Measurements from ENCODE around the gene CCDC83. TPM values are rescaled to one million over a fixed set of nuclear protein-coding genes. Genes with fewer than 3 reads are reported as not detected.

The CCDC83 gene
- total RNA-seq, 1 experiment from 2014 or later, result not detected

- no peak overlapping the region for H3K4me3 Mint-ChIP-seq (ENCODE audit: unreplicated experiment)
- no peaks in the 10 kb centered on the region for H3K27me3 Mint-ChIP-seq (ENCODE audit: insufficient read depth, unreplicated experiment)
- Histone ChIP-seq H3K27me3 (replicated peaks; ENCODE audit: control insufficient read depth, insufficient read depth, low read length) (no peaks in the 10 kb centered on the region), H3K4me3 (ENCODE audit: low read depth, low read length) (no peak overlapping the region), H3K36me3 (ENCODE audit: control insufficient read depth, insufficient read depth, low read length) (no peaks in the 10 kb centered on the region), H3K4me1 (peaks cover 14% of the 10 kb centered on the region; the same call in 1 of the 2 replicates), H3K9me3 (peaks cover 5% of the 10 kb centered on the region; the same call in 1 of the 2 replicates)
- peaks cover 9% of the 10 kb centered on the region for H3K9me3 Mint-ChIP-seq (ENCODE audit: unreplicated experiment)
- TF ChIP-seq, protein P1, sequence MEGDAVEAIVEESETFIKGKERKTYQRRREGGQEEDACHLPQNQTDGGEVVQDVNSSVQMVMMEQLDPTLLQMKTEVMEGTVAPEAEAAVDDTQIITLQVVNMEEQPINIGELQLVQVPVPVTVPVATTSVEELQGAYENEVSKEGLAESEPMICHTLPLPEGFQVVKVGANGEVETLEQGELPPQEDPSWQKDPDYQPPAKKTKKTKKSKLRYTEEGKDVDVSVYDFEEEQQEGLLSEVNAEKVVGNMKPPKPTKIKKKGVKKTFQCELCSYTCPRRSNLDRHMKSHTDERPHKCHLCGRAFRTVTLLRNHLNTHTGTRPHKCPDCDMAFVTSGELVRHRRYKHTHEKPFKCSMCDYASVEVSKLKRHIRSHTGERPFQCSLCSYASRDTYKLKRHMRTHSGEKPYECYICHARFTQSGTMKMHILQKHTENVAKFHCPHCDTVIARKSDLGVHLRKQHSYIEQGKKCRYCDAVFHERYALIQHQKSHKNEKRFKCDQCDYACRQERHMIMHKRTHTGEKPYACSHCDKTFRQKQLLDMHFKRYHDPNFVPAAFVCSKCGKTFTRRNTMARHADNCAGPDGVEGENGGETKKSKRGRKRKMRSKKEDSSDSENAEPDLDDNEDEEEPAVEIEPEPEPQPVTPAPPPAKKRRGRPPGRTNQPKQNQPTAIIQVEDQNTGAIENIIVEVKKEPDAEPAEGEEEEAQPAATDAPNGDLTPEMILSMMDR (IDR thresholded peaks at IDR 0.05; ENCODE audit: insufficient read depth in 1 of 2, low read depth in 1 of 2, low read length in 1 of 2, severe bottlenecking in 1 of 2, unreplicated experiment in 1 of 2), result no peak
- no peak overlapping the region for H3K27ac Mint-ChIP-seq (ENCODE audit: unreplicated experiment)
- DNase-seq, result peak; percentile 62 to 68
- ChIA-PET CTCF (interaction anchor here (1.4 kb wide), 1 partner anchor 35 kb away, joined by 3 read pairs; no protein-coding TSS in a partner anchor), POLR2A (interaction anchor here (0.5 kb wide), 1 partner anchor 439 kb away, joined by 6 read pairs; no protein-coding TSS in a partner anchor)
- BruUV-seq (replicated peaks), result no TSS peak
- H3K4me1 Mint-ChIP-seq (ENCODE audit: low read depth, unreplicated experiment), result peaks cover 14% of the 10 kb centered on the region
- intact Hi-C loops (cut with micrococcal nuclease; ENCODE audit: unreplicated experiment), result loop anchor here (2.0 kb wide), 2 partner anchors 14 to 34 kb away; partner anchors contain the start of gene SYTL2
- H3K36me3 Mint-ChIP-seq (ENCODE audit: insufficient read depth, unreplicated experiment), result peaks cover 8% of the 10 kb centered on the region
Observed at GRCh38 chr11:85844439-85845123, 10.6 kb upstream of the CCDC83 start.

DNA sequence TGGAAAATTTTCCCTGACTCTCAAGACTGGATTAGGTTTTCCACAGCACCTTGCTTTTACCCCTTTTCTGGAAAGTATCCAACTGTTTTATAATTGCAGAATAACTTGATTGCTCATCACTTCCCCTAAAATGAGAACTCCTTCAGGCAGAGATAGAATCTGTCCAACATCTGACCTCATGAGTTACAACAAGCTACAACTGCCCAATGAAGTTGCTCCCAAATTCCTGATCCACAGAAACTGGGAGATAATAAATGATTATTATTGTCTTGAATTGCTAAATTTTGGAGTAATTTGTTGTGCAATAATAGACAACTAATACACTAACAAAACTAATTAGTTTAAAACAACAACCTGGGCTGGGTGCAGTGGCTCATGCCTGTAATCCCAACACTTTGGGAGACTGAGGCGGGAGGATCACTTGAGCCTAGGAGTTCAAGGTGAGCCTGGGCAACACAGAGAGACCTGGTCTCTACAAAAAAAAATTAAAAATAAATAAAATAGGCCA lies 10.0 kb upstream of the CCDC83 start:
- peaks cover 5% of the 10 kb centered on the region; the same call in 1 of the 2 replicates for H3K9me3 ChIP-seq
- no peak overlapping the region for H3K27ac Mint-ChIP-seq (ENCODE audit: unreplicated experiment)
- BruUV-seq (replicated peaks), result no TSS peak
- peaks cover 9% of the 10 kb centered on the region for H3K9me3 Mint-ChIP-seq (ENCODE audit: unreplicated experiment)
- H3K27me3 ChIP-seq (replicated peaks; ENCODE audit: control insufficient read depth, insufficient read depth, low read length), result no peaks in the 10 kb centered on the region
- H3K4me3 Mint-ChIP-seq (ENCODE audit: unreplicated experiment), result no peak overlapping the region
- peaks cover 14% of the 10 kb centered on the region for H3K4me1 Mint-ChIP-seq (ENCODE audit: low read depth, unreplicated experiment)
- peaks cover 14% of the 10 kb centered on the region; the same call in 1 of the 2 replicates for H3K4me1 ChIP-seq
- H3K36me3 Mint-ChIP-seq (ENCODE audit: insufficient read depth, unreplicated experiment), result peaks cover 11% of the 10 kb centered on the region
- no peaks in the 10 kb centered on the region for H3K27me3 Mint-ChIP-seq (ENCODE audit: insufficient read depth, unreplicated experiment)
- H3K4me3 ChIP-seq (ENCODE audit: low read depth, low read length), result no peak overlapping the region
- ChIA-PET CTCF (no interaction called here), POLR2A (interaction anchor here (0.5 kb wide), 1 partner anchor 439 kb away, joined by 6 read pairs; no protein-coding TSS in a partner anchor)
- H3K36me3 ChIP-seq (ENCODE audit: control insufficient read depth, insufficient read depth, low read length), result no peaks in the 10 kb centered on the region
- TF ChIP-seq, protein P1 (IDR thresholded peaks at IDR 0.05; ENCODE audit: insufficient read depth in 1 of 2, low read depth in 1 of 2, low read length in 1 of 2, severe bottlenecking in 1 of 2, unreplicated experiment in 1 of 2), result no peak
- no peak for DNase-seq
- intact Hi-C loops (cut with micrococcal nuclease; ENCODE audit: unreplicated experiment), result loop anchor here (2.0 kb wide), 2 partner anchors 14 to 34 kb away; partner anchors contain the start of gene SYTL2

GRCh38 chr11:85847436-85847835 lies 7.7 kb upstream of the CCDC83 start:
- H3K4me1 Mint-ChIP-seq (ENCODE audit: low read depth, unreplicated experiment), result peaks cover 14% of the 10 kb centered on the region
- no peak overlapping the region for H3K27ac Mint-ChIP-seq (ENCODE audit: unreplicated experiment)
- intact Hi-C loops (cut with micrococcal nuclease; ENCODE audit: unreplicated experiment), result no loop called here
- peaks cover 9% of the 10 kb centered on the region for H3K9me3 Mint-ChIP-seq (ENCODE audit: unreplicated experiment)
- POLR2A ChIA-PET, result no interaction called here
- no peak overlapping the region for H3K4me3 ChIP-seq (ENCODE audit: low read depth, low read length)
- peaks cover 9% of the 10 kb centered on the region; the same call in 1 of the 2 replicates for H3K9me3 ChIP-seq
- H3K4me1 ChIP-seq, result peaks cover 14% of the 10 kb centered on the region; the same call in 1 of the 2 replicates
- BruUV-seq (replicated peaks), result no TSS peak
- DNase-seq, result no peak
- no peak overlapping the region for H3K4me3 Mint-ChIP-seq (ENCODE audit: unreplicated experiment)
- no peaks in the 10 kb centered on the region for H3K27me3 Mint-ChIP-seq (ENCODE audit: insufficient read depth, unreplicated experiment)
- H3K27me3 ChIP-seq (replicated peaks; ENCODE audit: control insufficient read depth, insufficient read depth, low read length), result no peaks in the 10 kb centered on the region
- TF ChIP-seq, protein P1 (IDR thresholded peaks at IDR 0.05; ENCODE audit: insufficient read depth in 1 of 2, low read depth in 1 of 2, low read length in 1 of 2, severe bottlenecking in 1 of 2, unreplicated experiment in 1 of 2), result no peak
- CTCF ChIA-PET, result interaction anchor here (0.7 kb wide), 1 partner anchor 148 kb away, joined by 4 read pairs; no protein-coding TSS in a partner anchor
- peaks cover 23% of the 10 kb centered on the region for H3K36me3 Mint-ChIP-seq (ENCODE audit: insufficient read depth, unreplicated experiment)
- peaks cover 2% of the 10 kb centered on the region; the same call in 1 of the 2 replicates for H3K36me3 ChIP-seq (ENCODE audit: control insufficient read depth, insufficient read depth, low read length)

Measured in Caco-2 (cell line).